Skeletal muscle tissue (tissue), 4 donors: ENCODE measurements around the gene TMEM183A. TPM values are rescaled to one million over a fixed set of nuclear protein-coding genes. Genes with fewer than 3 reads are reported as not detected.

Source experiments
- H3K27ac ChIP-seq: one replicate; pipeline ENCODE4 v1.7.0; 2013; ENCODE audit warnings: mild to moderate bottlenecking, low read depth, low read length, inconsistent platforms
- H3K27me3 ChIP-seq, 3 donors: one replicate each; pipeline ENCODE4 v1.7.0; 2013; ENCODE audit warnings: low read length in 3 of 3; ENCODE audit not compliant: control insufficient read depth in 3 of 3, insufficient read depth in 3 of 3
- H3K36me3 ChIP-seq, 3 donors: one replicate each; pipeline ENCODE4 v1.7.0; 2013; ENCODE audit warnings: low read length in 3 of 3; ENCODE audit not compliant: control insufficient read depth in 3 of 3, insufficient read depth in 3 of 3
- H3K4me1 ChIP-seq, 3 donors: one replicate each; pipeline ENCODE4 v1.7.0; 2013; ENCODE audit warnings: low read length in 3 of 3, mild to moderate bottlenecking in 3 of 3; ENCODE audit not compliant: control insufficient read depth in 3 of 3, insufficient read depth in 3 of 3
- H3K4me3 ChIP-seq, 3 donors: one replicate each; pipeline ENCODE4 v1.7.0; 2013; ENCODE audit warnings: low read length in 3 of 3
- H3K9ac ChIP-seq, 3 donors: one replicate each; pipeline ENCODE4 v1.7.0; 2013; ENCODE audit warnings: low read length in 3 of 3, mild to moderate bottlenecking in 3 of 3, moderate library complexity in 2 of 3, low read depth in 1 of 3
- H3K9me3 ChIP-seq, 3 donors: one replicate each; pipeline ENCODE4 v1.7.0; 2013; ENCODE audit warnings: low read length in 3 of 3; ENCODE audit not compliant: control insufficient read depth in 3 of 3
- total RNA-seq: library from RNA; depleted of rRNA; stranded (reverse); fragments of >200 nt; gene quantifications from one replicate; pipeline ENCODE4 v1.2.3, GENCODE V29; 2014
- donor health status: Osteomylitis.

Gene TMEM183A
- total RNA-seq, 1 donor from 2014 or later, result 42.3 TPM

DNA sequence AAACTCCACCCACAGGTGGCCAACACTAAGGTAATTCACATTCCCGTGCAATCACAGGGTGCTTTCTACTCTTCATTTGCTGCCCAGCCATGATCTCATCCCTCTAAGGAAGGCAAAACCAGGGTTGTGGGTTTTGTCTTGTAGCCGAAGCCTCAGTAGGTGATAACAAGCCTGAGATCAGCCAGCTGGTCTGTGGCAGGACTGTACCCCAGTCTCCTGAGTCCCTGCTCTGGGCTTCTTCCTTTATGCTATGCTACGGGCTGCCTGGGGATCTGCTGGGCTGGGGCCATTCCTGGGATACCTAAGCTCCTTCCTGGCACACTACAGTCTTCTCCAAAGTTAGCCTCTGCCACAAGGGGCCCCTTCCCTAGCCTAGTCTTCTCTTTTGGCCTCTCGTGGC, 29.0 kb downstream of the TMEM183A start:
- H3K4me3 ChIP-seq, result peak overlapping the region in 1 of 3 donors; percentile 7

DNA sequence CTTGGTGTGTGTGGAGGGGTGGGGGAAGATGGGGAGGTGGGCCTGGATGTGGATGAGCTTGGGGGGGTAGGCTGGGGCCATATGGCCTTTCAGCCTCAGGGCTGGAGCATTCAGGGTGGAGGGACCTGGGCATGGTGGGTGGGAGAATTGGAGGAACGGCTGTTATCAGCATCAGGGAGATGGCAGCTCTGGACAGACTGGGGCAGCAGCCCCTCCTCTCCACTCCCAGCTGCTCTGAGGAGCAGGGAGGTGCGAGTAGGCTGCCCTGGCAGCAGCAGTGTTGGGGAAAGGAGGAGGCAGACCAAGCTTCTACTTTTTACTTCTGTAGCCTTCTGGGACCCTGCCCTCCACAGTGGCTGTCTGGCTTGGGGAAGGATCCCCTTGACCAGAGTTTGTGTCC, 29.4 kb downstream of the TMEM183A start:
- Histone ChIP-seq H3K4me3 (peak overlapping the region; percentile 34 to 53 (median 35)), H3K27ac (peak overlapping the region; percentile 99)

More for the DNA sequence above, 29.0 kb downstream of the TMEM183A start:
- Histone ChIP-seq H3K4me1 (peaks cover 50 to 90% (median 71%) of the 10 kb centered on the region in 3 donors), H3K27ac (peak overlapping the region; percentile 99), H3K9ac (peak overlapping the region; percentile 54 to 82 (median 78)), H3K27me3 (no peaks in the 10 kb centered on the region), H3K36me3 (no peaks in the 10 kb centered on the region), H3K9me3 (no peaks in the 10 kb centered on the region)

DNA sequence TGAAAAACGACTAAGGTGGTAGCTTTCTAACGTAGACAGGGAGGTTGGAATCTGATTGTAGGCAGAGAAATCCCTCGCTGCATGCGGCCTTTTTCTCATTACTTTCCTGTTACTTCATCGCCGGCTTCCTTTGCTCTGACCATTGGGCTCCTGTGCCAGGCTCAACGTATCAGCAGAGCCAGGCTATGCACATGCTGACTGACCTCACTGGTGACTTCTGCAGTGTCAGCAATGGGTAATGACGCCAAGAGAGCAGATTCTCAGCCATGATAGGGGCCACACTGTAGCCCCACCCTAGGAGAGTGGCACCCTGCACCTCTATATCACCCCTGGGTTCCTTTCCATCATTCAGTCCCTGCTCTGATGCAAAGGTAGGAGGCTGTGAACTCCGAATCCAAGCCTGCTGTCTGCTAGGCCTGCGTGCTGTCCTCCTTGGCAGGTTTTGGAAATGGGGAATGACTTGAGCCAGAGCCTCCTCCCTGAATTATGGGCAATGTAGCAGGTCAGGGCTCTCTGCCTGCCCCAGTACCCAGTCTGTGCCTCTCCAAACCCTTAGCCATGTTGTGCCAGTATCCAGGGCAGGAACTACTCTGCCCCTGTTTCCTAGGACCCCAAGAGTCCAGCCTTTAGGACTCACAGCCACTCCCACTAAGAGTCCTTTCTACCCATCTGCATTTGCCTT, 30.5 kb downstream of the TMEM183A start:
- no peaks in the 10 kb centered on the region for H3K9me3 ChIP-seq
- peak overlapping the region; percentile 76 to 82 (median 78) for H3K9ac ChIP-seq
- H3K36me3 ChIP-seq, result no peaks in the 10 kb centered on the region
- peaks cover 54 to 96% (median 79%) of the 10 kb centered on the region in 3 donors for H3K4me1 ChIP-seq
- H3K27ac ChIP-seq, result peak overlapping the region; percentile 99
- no peaks in the 10 kb centered on the region for H3K27me3 ChIP-seq
- H3K4me3 ChIP-seq, result peak overlapping the region; percentile 15 to 49 (median 29)

More for the DNA sequence above, 29.4 kb downstream of the TMEM183A start:
- H3K36me3 ChIP-seq, result no peaks in the 10 kb centered on the region
- H3K9me3 ChIP-seq, result no peaks in the 10 kb centered on the region
- peaks cover 52 to 93% (median 73%) of the 10 kb centered on the region in 3 donors for H3K4me1 ChIP-seq
- peak overlapping the region; percentile 76 to 82 (median 78) for H3K9ac ChIP-seq
- no peaks in the 10 kb centered on the region for H3K27me3 ChIP-seq

DNA sequence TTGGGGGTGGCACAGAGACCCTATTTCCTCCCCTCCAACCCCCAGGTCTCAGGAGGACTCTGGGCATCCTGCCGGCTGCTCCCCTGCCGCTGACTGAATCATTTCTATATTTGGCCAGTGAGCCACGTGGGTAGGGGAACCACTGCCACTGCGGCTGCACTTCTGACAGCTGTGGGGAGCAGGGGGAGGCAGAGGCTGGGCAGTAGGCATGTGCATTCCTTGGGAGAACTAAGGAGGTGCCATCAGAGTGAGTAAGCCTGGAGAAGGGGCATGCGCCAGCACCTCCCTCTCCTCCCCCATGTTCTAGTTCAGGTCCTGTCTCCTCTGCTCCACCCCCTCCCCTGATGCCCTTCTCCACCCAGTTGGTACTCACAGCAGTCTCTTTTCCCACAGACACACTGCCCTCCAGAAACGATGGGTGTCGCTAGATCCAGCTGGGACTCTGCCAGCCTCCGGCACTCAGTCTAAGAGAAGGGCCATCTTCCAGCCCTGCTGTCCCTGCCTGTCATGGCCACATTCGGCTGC, 31.1 kb downstream of the TMEM183A start:
- peak overlapping the region; percentile 76 to 82 (median 78) for H3K9ac ChIP-seq
- H3K27ac ChIP-seq, result peak overlapping the region; percentile 99
- H3K36me3 ChIP-seq, result no peaks in the 10 kb centered on the region
- H3K9me3 ChIP-seq, result no peaks in the 10 kb centered on the region
- no peaks in the 10 kb centered on the region for H3K27me3 ChIP-seq
- peaks cover 54 to 90% (median 79%) of the 10 kb centered on the region in 3 donors for H3K4me1 ChIP-seq
- peak overlapping the region; percentile 15 to 56 (median 44) for H3K4me3 ChIP-seq

DNA sequence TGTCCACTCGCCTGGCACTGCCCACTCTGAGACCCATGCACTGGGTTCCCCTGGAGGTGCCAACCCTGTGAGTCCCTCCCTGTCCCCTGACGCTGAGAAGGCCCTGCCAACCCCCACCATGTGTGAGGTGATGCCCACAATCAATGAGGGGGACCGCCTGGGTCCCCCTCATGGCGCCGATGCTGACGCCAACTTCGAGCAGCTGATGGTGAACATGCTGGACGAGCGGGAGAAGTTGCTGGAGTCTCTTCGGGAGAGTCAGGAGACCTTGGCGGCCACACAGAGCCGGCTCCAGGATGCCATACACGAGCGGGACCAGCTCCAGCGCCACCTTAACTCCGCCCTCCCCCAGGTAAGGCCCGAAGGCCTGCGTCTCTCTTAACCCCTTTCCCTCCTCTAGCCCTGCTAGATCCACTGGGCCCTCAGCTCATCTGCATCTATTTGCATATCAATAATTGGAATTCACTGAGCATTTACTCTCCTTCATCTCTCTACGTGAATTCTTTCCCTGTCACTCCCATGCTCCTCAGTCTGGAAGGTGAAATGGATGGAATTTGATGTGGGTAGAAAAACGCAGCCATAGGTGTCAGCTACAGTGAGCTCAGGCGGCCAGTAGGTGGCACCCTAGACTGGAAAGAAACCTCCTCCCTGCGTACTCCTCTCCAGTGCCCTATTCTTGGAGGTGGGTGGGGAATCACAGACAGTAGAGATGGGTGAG, 31.9 kb downstream of the TMEM183A start:
- Histone ChIP-seq H3K4me3 (peak overlapping the region in 2 of 3 donors; percentile 44 to 56), H3K27ac (peak overlapping the region; percentile 99), H3K27me3 (no peaks in the 10 kb centered on the region), H3K9me3 (no peaks in the 10 kb centered on the region), H3K36me3 (peaks cover 0 to 1% (median 0%) of the 10 kb centered on the region in 3 donors), H3K9ac (peak overlapping the region; percentile 63 to 79 (median 65)), H3K4me1 (peaks cover 53 to 82% (median 77%) of the 10 kb centered on the region in 3 donors)

DNA sequence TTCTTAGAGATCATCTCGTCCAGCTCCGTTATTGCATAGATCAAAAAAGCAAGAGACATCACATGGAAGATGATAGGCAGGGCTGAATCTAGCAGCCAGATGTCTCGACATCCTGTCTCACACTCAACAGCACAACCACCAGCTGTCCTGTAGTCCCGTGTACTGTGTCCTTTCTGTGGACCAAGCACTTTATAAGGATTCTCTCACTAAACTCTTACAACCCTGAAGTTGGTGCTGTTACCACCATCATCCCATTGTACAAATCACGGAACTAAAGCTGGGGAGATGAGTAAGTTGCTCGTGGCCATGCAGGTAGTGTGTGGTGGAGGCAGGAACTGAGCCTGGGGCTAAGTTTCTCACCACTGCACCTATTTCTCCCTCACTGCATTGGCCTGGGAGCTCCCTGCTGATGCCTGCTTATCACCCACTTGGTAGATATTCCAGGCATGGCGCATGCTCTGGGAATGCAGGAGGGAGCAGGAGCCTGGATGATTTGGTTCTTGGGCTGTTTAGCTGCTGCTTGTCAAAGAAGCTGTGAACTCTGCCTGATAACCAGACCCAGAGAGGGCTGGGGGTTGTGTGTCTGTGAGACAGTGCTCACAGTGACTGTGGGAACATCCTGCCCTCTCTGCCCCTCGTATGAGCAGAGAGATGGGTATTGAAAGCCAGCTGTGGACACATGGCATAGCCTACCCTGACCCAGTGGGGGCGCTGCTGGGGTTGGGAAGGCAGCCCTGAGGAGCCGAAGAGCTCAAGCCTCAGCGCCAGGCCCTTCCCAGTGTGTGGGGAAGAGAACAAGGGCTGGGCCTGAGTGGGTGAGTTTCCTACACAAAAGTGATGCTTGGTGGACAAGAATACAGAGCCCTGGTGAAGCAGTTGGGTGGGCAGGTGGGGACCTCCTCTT, 32.7 kb downstream of the TMEM183A start:
- Histone ChIP-seq H3K9ac (peak overlapping the region in 1 of 3 donors; percentile 19), H3K27me3 (no peaks in the 10 kb centered on the region), H3K36me3 (peaks cover 0 to 5% (median under 1%) of the 10 kb centered on the region in 3 donors), H3K9me3 (no peaks in the 10 kb centered on the region), H3K4me3 (no peak overlapping the region), H3K27ac (peak overlapping the region; percentile 99), H3K4me1 (peaks cover 52 to 74% (median 70%) of the 10 kb centered on the region in 3 donors)

DNA sequence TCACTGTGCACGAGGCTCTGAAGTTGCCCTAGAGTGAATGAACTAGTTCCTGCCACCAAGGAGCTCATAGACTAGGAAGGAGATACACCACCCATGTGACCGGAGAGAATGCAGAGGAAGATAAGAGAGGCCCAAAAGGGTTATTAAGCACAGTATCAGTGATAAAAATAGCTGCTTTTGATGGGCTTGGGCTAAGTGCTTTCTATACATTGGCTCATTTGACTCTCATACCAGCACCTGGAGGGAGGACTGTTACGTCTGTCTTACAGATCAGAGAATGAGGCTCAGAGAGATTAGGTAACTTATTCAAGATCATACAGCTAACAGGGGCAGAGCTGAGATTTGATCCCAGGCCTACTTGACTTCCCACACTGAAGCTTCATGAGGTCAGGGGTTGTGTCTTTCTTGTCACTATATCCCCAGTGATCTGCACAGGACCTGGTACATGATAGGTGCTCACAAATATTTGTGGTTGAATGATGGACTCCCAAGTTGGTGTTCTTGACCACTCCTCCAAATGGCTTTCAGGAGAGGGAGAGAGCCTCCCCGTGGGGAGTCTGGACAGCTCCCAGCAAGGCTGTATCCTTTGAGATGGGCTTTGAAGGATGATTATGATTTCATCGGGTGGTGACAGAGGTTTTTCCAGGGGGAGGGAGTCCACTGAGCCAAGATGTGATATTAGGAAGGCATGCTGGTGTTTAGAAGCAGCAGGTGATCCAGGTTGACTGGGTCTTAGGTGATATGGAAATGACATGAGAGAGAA, 33.5 kb downstream of the TMEM183A start:
- H3K27ac ChIP-seq, result no peak overlapping the region

DNA sequence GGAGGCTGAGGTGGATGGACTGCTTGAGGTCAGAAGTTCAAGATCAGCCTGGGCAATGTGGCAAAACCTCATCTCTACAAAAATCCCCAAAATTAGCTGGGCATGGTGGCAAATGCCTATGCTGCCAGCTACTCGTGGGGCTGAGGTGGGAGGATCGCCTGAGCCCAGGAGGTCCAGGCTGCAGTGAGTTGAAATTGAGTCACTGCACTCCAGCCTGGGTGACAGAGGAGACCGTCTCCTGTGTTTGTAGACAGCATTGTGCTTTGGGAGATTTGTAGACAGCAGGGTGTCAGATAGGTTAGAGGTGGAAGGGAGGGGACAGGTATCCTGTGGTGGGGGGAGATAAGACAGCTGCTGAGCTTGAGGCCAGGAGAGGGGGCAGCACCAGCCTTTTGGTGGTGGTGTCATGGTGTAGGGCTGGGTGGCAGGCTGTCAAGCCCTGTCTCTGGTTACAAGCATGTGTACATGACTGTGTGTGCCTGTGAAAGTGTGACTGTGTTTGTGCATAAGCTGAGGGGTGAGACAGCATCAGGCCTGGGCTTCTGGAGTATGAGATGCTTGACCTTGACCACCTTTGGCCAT, 34.3 kb downstream of the TMEM183A start:
- no peak overlapping the region for H3K4me3 ChIP-seq
- H3K36me3 ChIP-seq, result peaks cover 6 to 16% (median 14%) of the 10 kb centered on the region in 3 donors
- no peaks in the 10 kb centered on the region for H3K27me3 ChIP-seq
- no peaks in the 10 kb centered on the region for H3K9me3 ChIP-seq
- H3K9ac ChIP-seq, result peak overlapping the region in 1 of 3 donors; percentile 5
- peaks cover 37 to 61% (median 54%) of the 10 kb centered on the region in 3 donors for H3K4me1 ChIP-seq
- no peak overlapping the region for H3K27ac ChIP-seq

More for the DNA sequence above, 33.5 kb downstream of the TMEM183A start:
- H3K9me3 ChIP-seq, result no peaks in the 10 kb centered on the region
- H3K4me3 ChIP-seq, result no peak overlapping the region
- H3K4me1 ChIP-seq, result peaks cover 44 to 65% (median 62%) of the 10 kb centered on the region in 3 donors
- H3K9ac ChIP-seq, result peak overlapping the region in 1 of 3 donors; percentile 33
- H3K27me3 ChIP-seq, result no peaks in the 10 kb centered on the region
- peaks cover 2 to 9% (median 8%) of the 10 kb centered on the region in 3 donors for H3K36me3 ChIP-seq
